Left lung (tissue), 14 donors: ENCODE measurements around the gene ALG1L2. TPM values are rescaled to one million over a fixed set of nuclear protein-coding genes. Genes with fewer than 3 reads are reported as not detected.
"Not testable (repeated sequence)": the region's sequence is repeated elsewhere in the genome, so short reads cannot be mapped to it uniquely, and the experiment has no call there.

Source experiments
- ATAC-seq: fragments of 200-7000 bp; cut with Tn5 transposase; one replicate; pipeline ENCODE4 v1.9.1; 2020; ENCODE audit warnings: moderate library complexity
- DNase-seq, 4 donors: peaks; one replicate each; pipeline ENCODE4 v3.0.0-alpha.2; 2013 to 2020
- H3K27ac ChIP-seq, 2 donors: fragments of 200-600 bp; sonication (generic) in 1 of 2; one replicate each; pipeline versions ENCODE4 v1.5.0 to v1.8.0; 2020 to 2021
- H3K27me3 ChIP-seq, 2 donors: fragments of 200-600 bp; sonication (generic) in 1 of 2; one replicate each; pipeline versions ENCODE4 v1.5.0 to v1.8.0; 2020 to 2021
- H3K36me3 ChIP-seq, 2 donors: fragments of 200-600 bp; sonication (generic) in 1 of 2; one replicate each; pipeline versions ENCODE4 v1.5.0 to v1.8.0; 2020 to 2021
- H3K4me1 ChIP-seq, 2 donors: fragments of 200-600 bp; one replicate each; pipeline ENCODE4 v1.8.0; 2021
- H3K4me3 ChIP-seq, 2 donors: fragments of 200-600 bp; sonication (generic) in 1 of 2; one replicate each; pipeline versions ENCODE4 v1.5.0 to v1.8.0; 2020 to 2021; ENCODE audit warnings: mild to moderate bottlenecking in 1 of 2
- H3K9me3 ChIP-seq, 2 donors: fragments of 200-600 bp; sonication (generic) in 1 of 2; one replicate each; pipeline versions ENCODE4 v1.5.0 to v1.8.0; 2020 to 2021
- CTCF ChIP-seq, 2 donors: fragments of 200-600 bp; sonication (generic) in 1 of 2; IDR thresholded peaks; one replicate each; pipeline versions ENCODE4 v1.5.0 to v1.8.0; 2021; ENCODE audit warnings: antibody characterized with exemption in 2 of 2
- intact Hi-C, 2 donors: fragments of 100-400 bp; cut with DNase I; formaldehyde crosslinking; loops; one replicate each; pipeline versions ENCODE4 v1.11.2 to v1.14.2; 2022
- long read RNA-seq, 12 donors: library from polyadenylated mRNA in 2 of 12; unstranded in 2 of 12; transcript quantifications; one replicate each; pipeline ENCODE4 v2.0.0 and lab custom pipeline, GENCODE V29; 2019 to 2026
- polyA plus RNA-seq, 6 donors: library from polyadenylated mRNA; unstranded; fragments of 120-200 nt; gene quantifications; one replicate each; pipeline ENCODE4 v1.2.1, GENCODE V29; 2013; ENCODE audit not compliant: insufficient read length in 6 of 6
- total RNA-seq, 2 donors: library from RNA; stranded (reverse); fragmentation: NEBNext Ultra II Directional; extraction: Animal tissue kit (Norgen Biotek cat#: 25700); gene quantifications; one replicate each; pipeline ENCODE4 v1.2.1, GENCODE V29; 2021
- donor health status: DM: no; HTN: yes; CAD: no.
- donor health status: DM: no; HTN: no; CAD: no.

The ALG1L2 gene
- total RNA-seq (1 to 10 TPM in 1 of 2 donors, under 1 TPM in 1; 0.64 to 1.4 TPM), polyA plus RNA-seq (1 to 10 TPM; 2.0 to 5.4 (median 4.1) TPM)
- long read RNA-seq, donor 1, result 0 reads
- long read RNA-seq, donor 2, result 0 reads
- long read RNA-seq, donor 3, result 0 reads
- long read RNA-seq, donor 4, result 0 reads
- long read RNA-seq, donor 5, result 0 reads
- long read RNA-seq, donor 6, result 0 reads
- long read RNA-seq, donor 7, result 0 reads
- long read RNA-seq, donor 8, result 0 reads
- long read RNA-seq, donor 9, result 0 reads
- long read RNA-seq, donor 10, result 0 reads
- long read RNA-seq, donor 11, result 0 reads
- long read RNA-seq, donor 12, result 0 reads

GRCh38 chr3:130081351-130081881, at the start of gene ALG1L2:
TSS of gene ALG1L2 (plus strand) at chr3:130081831. CDS start at chr3:130082017, 186 bp downstream.
- no peak for DNase-seq

GRCh38 chr3:130037126-130037815, 44.4 kb upstream of the ALG1L2 start:
- H3K36me3 ChIP-seq, DNase-seq, intact Hi-C loops, H3K9me3 ChIP-seq, H3K27ac ChIP-seq, H3K4me1 ChIP-seq, H3K27me3 ChIP-seq, ATAC-seq, H3K4me3 ChIP-seq: not testable (repeated sequence)

More at GRCh38 chr3:130081351-130081881, at the start of gene ALG1L2:
- no peak within 1 kb of the TSS for H3K27ac ChIP-seq
- no peaks in the 10 kb centered on the region for H3K27me3 ChIP-seq
- no peak for TF ChIP-seq CTCF (IDR thresholded peaks at IDR 0.05)
- no peak for ATAC-seq
- no peaks in the 10 kb centered on the region for H3K4me1 ChIP-seq
- H3K36me3 ChIP-seq, result no peaks in the 10 kb centered on the region
- no peaks in the 10 kb centered on the region for H3K9me3 ChIP-seq
- intact Hi-C loops, result no loop called here
- no peak within 1 kb of the TSS for H3K4me3 ChIP-seq

GRCh38 chr3:130042736-130043135, 38.9 kb upstream of the ALG1L2 start:
- H3K4me1 ChIP-seq, DNase-seq, H3K36me3 ChIP-seq, H3K27ac ChIP-seq, H3K4me3 ChIP-seq, H3K27me3 ChIP-seq, H3K9me3 ChIP-seq, intact Hi-C loops, ATAC-seq: not testable (repeated sequence)

- ATAC-seq, H3K4me3 ChIP-seq, H3K9me3 ChIP-seq, H3K27me3 ChIP-seq, H3K36me3 ChIP-seq, DNase-seq, H3K27ac ChIP-seq, intact Hi-C loops, H3K4me1 ChIP-seq: not testable (repeated sequence)
Measured at GRCh38 chr3:130043658-130044057, 38.0 kb upstream of the ALG1L2 start.

GRCh38 chr3:130044370-130044769, 37.3 kb upstream of the ALG1L2 start:
- no peak for ATAC-seq
- H3K36me3 ChIP-seq, result no peaks in the 10 kb centered on the region
- TF ChIP-seq CTCF (IDR thresholded peaks at IDR 0.05), result no peak
- no peak overlapping the region for H3K27ac ChIP-seq
- no peaks in the 10 kb centered on the region for H3K9me3 ChIP-seq
- no peaks in the 10 kb centered on the region for H3K27me3 ChIP-seq
- no peak for DNase-seq
- no peaks in the 10 kb centered on the region for H3K4me1 ChIP-seq
- intact Hi-C loops, result no loop called here
- no peak overlapping the region for H3K4me3 ChIP-seq

- intact Hi-C loops, result no loop called here
- Histone ChIP-seq H3K9me3 (no peaks in the 10 kb centered on the region), H3K27me3 (no peaks in the 10 kb centered on the region), H3K4me3 (no peak overlapping the region), H3K4me1 (no peaks in the 10 kb centered on the region), H3K36me3 (no peaks in the 10 kb centered on the region), H3K27ac (no peak overlapping the region)
- TF ChIP-seq CTCF (IDR thresholded peaks at IDR 0.05), result no peak
- DNase-seq, result no peak
- no peak for ATAC-seq
Measured at GRCh38 chr3:130048726-130049125, 32.9 kb upstream of the ALG1L2 start.

GRCh38 chr3:130052366-130052765, 29.3 kb upstream of the ALG1L2 start:
- H3K36me3 ChIP-seq, ATAC-seq, DNase-seq, H3K4me3 ChIP-seq, intact Hi-C loops, H3K27me3 ChIP-seq, H3K9me3 ChIP-seq, H3K4me1 ChIP-seq, H3K27ac ChIP-seq: not testable (repeated sequence)

GRCh38 chr3:130052965-130053364, 28.7 kb upstream of the ALG1L2 start:
- H3K36me3 ChIP-seq, H3K27ac ChIP-seq, ATAC-seq, H3K27me3 ChIP-seq, H3K4me3 ChIP-seq, H3K4me1 ChIP-seq, DNase-seq, H3K9me3 ChIP-seq, intact Hi-C loops: not testable (repeated sequence)

- intact Hi-C loops, H3K9me3 ChIP-seq, ATAC-seq: not testable (repeated sequence)
Measured at GRCh38 chr3:130057536-130058266, 23.9 kb upstream of the ALG1L2 start.

More at GRCh38 chr3:130057536-130058266, 23.9 kb upstream of the ALG1L2 start:
- not testable (repeated sequence) for H3K27me3 ChIP-seq, H3K36me3 ChIP-seq, H3K4me3 ChIP-seq, H3K27ac ChIP-seq, H3K4me1 ChIP-seq, DNase-seq
